ENCODE results near the gene PEX26. TPM values are rescaled to one million over a fixed set of nuclear protein-coding genes. Genes with fewer than 3 reads are reported as not detected.
"Not testable (repeated sequence)": the region's sequence is repeated elsewhere in the genome, so short reads cannot be mapped to it uniquely, and the experiment has no call there.

The PEX26 gene
- total and polyA plus RNA-seq, 9 donors = 13.0 to 33.4 (median 23.5) TPM

DNA sequence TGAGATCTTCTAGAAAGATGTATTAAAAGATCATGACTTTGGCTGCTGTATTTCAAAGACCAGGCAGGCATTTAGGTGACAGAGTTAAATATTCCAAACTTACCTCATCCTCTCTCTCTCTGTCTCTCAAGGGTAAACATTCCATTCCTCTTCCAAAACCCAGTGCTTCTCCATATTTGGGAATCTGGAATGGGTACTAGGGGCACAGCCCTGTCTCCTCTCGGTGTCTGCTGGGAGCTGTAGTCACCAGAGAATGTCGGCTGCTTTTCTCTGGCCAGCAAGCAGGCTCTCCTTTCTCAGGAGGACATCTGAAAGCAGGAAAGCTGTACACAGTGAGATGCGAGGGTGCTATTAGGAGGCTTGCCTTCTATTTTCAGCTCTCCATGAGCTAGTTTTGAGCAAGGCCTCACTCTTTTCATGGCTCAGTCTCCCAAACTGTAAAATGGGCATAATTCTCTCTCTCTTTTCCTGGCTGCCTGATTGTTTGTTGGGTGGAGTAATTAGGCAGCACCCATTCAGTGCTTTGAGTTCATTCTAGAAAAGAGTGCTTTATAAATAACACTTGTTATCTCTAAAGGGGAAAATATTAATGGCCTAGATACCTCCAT, 9.3 kb upstream of the PEX26 start:
- Histone ChIP-seq H3K4me1 (ENCODE audit: insufficient read depth) (peaks cover 2% of the 10 kb centered on the region), H3K27ac (peak overlapping the region in 1 of 2 donors; percentile 18), H3K27me3 (no peaks in the 10 kb centered on the region), H3K4me3 (no peak overlapping the region), H3K9me3 (no peaks in the 10 kb centered on the region), H3K36me3 (no peaks in the 10 kb centered on the region)
- 23 to 33% (median 26%) methylated on average over 3 of the region's 3 CpGs for WGBS, 3 donors
- TF ChIP-seq, protein P1, sequence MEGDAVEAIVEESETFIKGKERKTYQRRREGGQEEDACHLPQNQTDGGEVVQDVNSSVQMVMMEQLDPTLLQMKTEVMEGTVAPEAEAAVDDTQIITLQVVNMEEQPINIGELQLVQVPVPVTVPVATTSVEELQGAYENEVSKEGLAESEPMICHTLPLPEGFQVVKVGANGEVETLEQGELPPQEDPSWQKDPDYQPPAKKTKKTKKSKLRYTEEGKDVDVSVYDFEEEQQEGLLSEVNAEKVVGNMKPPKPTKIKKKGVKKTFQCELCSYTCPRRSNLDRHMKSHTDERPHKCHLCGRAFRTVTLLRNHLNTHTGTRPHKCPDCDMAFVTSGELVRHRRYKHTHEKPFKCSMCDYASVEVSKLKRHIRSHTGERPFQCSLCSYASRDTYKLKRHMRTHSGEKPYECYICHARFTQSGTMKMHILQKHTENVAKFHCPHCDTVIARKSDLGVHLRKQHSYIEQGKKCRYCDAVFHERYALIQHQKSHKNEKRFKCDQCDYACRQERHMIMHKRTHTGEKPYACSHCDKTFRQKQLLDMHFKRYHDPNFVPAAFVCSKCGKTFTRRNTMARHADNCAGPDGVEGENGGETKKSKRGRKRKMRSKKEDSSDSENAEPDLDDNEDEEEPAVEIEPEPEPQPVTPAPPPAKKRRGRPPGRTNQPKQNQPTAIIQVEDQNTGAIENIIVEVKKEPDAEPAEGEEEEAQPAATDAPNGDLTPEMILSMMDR (IDR thresholded peaks at IDR 0.05) = no peak
- TF ChIP-seq POLR2A (IDR thresholded peaks at IDR 0.05) (no peak), EP300 (IDR thresholded peaks at IDR 0.05) (no peak)
- peak in 1 of 5 donors; percentile 45 for DNase-seq
- intact Hi-C loops (cut with DNase I) = no loop called here

DNA sequence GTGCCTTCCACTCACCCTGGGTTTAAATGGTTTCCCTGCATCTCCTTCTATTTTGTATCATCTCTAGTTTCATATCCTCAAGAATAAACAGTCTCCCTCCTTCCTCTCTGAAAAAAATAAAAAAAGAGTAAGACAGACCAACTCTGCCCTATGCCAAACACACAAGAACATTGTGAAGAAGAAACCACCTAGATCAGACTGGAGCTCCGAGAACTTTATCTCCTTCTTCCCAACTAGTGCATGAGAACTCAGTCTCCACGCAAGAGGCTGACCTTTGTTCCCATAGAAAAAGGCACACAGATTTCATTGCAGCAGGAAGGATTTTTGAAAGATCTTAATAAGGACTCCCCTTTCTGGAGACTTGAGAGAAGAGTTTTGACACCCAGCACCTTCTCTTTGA, 8.7 kb upstream of the PEX26 start:
- no peak overlapping the region for H3K4me3 ChIP-seq
- intact Hi-C loops (cut with DNase I) = no loop called here
- no peak overlapping the region for H3K27ac ChIP-seq
- no peaks in the 10 kb centered on the region for H3K9me3 ChIP-seq
- DNase-seq = no peak
- no peaks in the 10 kb centered on the region for H3K27me3 ChIP-seq
- TF ChIP-seq EP300 (IDR thresholded peaks at IDR 0.05) = no peak
- no peak for TF ChIP-seq POLR2A (IDR thresholded peaks at IDR 0.05)
- TF ChIP-seq, protein P1 (IDR thresholded peaks at IDR 0.05) = no peak
- 25 to 44% (median 38%) methylated on average over 2 of the region's 2 CpGs for WGBS, 3 donors
- no peaks in the 10 kb centered on the region for H3K36me3 ChIP-seq
- H3K4me1 ChIP-seq (ENCODE audit: insufficient read depth) = peaks cover 2% of the 10 kb centered on the region

DNA sequence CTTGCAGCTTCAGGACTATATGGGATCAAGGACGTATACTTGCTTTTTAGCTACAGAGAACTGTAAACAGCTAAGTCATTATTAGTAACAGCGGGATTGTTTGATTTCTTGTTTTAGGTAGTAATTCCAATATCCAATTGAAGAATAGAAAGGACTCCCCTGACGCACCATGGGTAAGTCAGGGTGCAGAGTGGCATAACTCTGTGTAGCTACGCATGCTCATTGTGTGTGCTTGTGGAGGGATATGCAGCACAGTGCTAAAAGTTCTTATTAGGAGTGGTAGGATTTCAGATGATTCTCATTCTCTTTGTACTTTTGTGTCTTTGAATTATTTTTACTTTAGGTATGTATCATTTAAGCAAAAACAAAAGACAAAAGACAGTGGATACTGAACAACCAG, 7.7 kb upstream of the PEX26 start:
- WGBS, 3 donors = 88 to 95% (median 94%) methylated on average over 4 of the region's 4 CpGs
- H3K4me3 ChIP-seq = no peak overlapping the region
- no peak overlapping the region for H3K27ac ChIP-seq
- no peaks in the 10 kb centered on the region for H3K9me3 ChIP-seq
- intact Hi-C loops (cut with DNase I) = loop anchor here in 3 of 4 donors (10.0 kb wide), 3 partner anchors 45 to 155 kb away; partner anchors contain the start of gene MICAL3 (in 2 of the 3)
- no peak for DNase-seq
- H3K4me1 ChIP-seq (ENCODE audit: insufficient read depth) = peaks cover 2% of the 10 kb centered on the region
- no peaks in the 10 kb centered on the region for H3K27me3 ChIP-seq
- TF ChIP-seq, protein P1 (IDR thresholded peaks at IDR 0.05) = no peak
- TF ChIP-seq EP300 (IDR thresholded peaks at IDR 0.05) (no peak), POLR2A (IDR thresholded peaks at IDR 0.05) (no peak)
- H3K36me3 ChIP-seq = no peaks in the 10 kb centered on the region

DNA sequence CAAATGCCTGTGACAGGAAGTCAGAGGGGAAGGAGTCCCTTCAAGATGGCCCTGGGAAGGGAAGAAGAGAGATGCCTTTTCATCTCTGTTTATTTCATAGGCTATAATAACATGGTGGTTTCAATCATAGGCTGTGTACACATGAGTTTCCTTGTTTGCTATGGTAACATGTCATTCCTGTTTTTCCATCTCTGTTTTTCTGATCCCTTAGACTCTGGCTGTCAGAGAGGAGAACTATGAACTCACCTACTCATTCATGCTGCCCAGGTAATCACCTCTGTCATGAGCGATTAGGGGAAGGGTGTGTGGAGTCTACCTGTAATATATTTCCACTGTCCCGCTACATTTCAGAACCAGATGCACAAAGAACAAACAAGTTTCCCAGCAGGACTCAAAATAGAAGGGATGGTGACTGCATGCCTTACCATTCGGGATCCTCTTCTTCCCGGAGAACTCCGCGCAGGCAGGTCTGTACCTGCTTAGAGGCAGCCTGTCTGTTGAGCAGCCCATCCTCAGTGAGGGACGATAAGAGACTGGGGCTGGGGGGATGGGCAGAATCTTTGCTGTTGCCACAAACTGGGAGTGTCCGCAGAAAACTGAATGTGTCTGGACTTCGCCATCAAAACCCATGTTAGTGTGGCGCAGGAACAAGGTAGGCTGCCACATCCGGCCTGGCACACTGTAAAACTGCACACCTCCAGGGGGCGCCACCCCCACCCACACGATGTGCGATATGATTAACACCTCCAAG, 7.1 kb upstream of the PEX26 start:
- Histone ChIP-seq H3K9me3 (no peaks in the 10 kb centered on the region), H3K36me3 (no peaks in the 10 kb centered on the region), H3K27ac (no peak overlapping the region), H3K4me1 (ENCODE audit: insufficient read depth) (peaks cover 2% of the 10 kb centered on the region), H3K4me3 (no peak overlapping the region), H3K27me3 (no peaks in the 10 kb centered on the region)
- intact Hi-C loops (cut with DNase I) = loop anchor here in 3 of 4 donors (10.0 kb wide), 3 partner anchors 46 to 156 kb away; partner anchors contain the start of gene MICAL3 (in 2 of the 3)
- TF ChIP-seq EP300 (IDR thresholded peaks at IDR 0.05) = no peak
- peak in 1 of 5 donors; percentile 31 for DNase-seq
- WGBS, 3 donors = 77 to 85% (median 78%) methylated on average over 14 of the region's 14 CpGs

DNA sequence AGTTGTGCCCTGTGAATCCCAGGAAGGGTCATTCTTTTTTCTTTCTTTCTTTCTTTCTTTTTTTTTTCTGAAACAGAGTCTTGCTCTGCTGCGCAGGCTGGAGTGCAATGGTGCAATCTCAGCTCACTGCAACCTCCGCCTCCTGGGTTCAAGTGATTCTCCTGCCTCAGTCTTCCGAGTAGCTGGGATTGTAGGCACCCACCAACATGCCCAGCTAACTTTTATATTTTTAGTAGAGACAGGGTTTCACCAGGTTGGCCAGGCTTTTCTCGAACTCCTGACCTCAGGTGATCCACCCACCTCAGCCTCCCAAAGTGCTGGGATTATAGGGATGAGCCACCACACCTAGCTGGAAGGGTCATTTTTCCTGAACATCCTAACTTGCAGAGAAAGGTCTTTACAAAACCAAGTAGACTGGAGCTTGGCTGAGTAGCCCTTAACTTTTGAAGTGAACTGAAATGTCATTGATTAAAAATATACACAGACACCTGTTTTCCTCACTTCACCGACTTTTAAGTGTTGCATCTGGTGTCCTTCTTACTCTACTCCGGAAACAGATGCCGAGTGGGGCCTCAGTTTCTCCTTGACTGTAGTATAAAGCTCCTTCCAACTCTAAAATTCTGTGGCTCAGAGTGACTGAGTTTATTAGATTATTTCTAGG, 6.4 kb upstream of the PEX26 start:
- H3K27me3 ChIP-seq; H3K4me3 ChIP-seq; H3K27ac ChIP-seq; H3K4me1 ChIP-seq (ENCODE audit: insufficient read depth); H3K36me3 ChIP-seq; H3K9me3 ChIP-seq; DNase-seq: not testable (repeated sequence)
- WGBS, 3 donors = 85 to 90% (median 85%) methylated on average over 7 of the region's 7 CpGs
- intact Hi-C loops (cut with DNase I) = loop anchor here in 3 of 4 donors (10.0 kb wide), 3 partner anchors 47 to 157 kb away; partner anchors contain the start of gene MICAL3 (in 2 of the 3)

Measured in ovary (tissue), 9 donors.